Brain microvascular endothelial cell (primary cell): ENCODE data around the gene C3orf52.
"Not testable (repeated sequence)": the region's sequence is repeated elsewhere in the genome, so short reads cannot be mapped to it uniquely, and the experiment has no call there.

ENCODE experiments used
- DNase-seq: peaks from one replicate; pipeline ENCODE4 v3.0.0-alpha.2; 2020
- H3K27ac ChIP-seq: fragments of 250-450 bp; sonication (Bioruptor Pico); 2 replicates; pipeline ENCODE4 v1.5.1; 2020; ENCODE audit warnings: mild to moderate bottlenecking, moderate library complexity
- H3K27me3 ChIP-seq: fragments of 250-450 bp; sonication (Bioruptor Pico); replicated peaks from 2 replicates; pipeline ENCODE4 v1.5.1; 2020; ENCODE audit warnings: mild to moderate bottlenecking
- H3K36me3 ChIP-seq: fragments of 250-450 bp; sonication (Bioruptor Pico); replicated peaks from 2 replicates; pipeline ENCODE4 v1.5.1; 2020; ENCODE audit warnings: mild to moderate bottlenecking
- H3K4me3 ChIP-seq: 2 replicates; pipeline ENCODE4 v1.5.1; 2011; ENCODE audit warnings: low read depth, mild to moderate bottlenecking, control low read depth, low read length, moderate library complexity
- CTCF ChIP-seq: IDR thresholded peaks from 2 replicates; pipeline ENCODE4 v1.5.1; 2011; ENCODE audit warnings: low read depth, mild to moderate bottlenecking, moderate library complexity, low read length, control low read depth, inconsistent platforms; ENCODE audit errors: missing control alignments
- in situ Hi-C: cut with HindIII; loops from 2 replicates; pipeline ENCODE4 v1.10.0; 2017; ENCODE audit warnings: low sequenced_read_pairs, low pct_ligation_motif_present

C3orf52 gene, protein sequence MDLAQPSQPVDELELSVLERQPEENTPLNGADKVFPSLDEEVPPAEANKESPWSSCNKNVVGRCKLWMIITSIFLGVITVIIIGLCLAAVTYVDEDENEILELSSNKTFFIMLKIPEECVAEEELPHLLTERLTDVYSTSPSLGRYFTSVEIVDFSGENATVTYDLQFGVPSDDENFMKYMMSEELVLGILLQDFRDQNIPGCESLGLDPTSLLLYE

DNA sequence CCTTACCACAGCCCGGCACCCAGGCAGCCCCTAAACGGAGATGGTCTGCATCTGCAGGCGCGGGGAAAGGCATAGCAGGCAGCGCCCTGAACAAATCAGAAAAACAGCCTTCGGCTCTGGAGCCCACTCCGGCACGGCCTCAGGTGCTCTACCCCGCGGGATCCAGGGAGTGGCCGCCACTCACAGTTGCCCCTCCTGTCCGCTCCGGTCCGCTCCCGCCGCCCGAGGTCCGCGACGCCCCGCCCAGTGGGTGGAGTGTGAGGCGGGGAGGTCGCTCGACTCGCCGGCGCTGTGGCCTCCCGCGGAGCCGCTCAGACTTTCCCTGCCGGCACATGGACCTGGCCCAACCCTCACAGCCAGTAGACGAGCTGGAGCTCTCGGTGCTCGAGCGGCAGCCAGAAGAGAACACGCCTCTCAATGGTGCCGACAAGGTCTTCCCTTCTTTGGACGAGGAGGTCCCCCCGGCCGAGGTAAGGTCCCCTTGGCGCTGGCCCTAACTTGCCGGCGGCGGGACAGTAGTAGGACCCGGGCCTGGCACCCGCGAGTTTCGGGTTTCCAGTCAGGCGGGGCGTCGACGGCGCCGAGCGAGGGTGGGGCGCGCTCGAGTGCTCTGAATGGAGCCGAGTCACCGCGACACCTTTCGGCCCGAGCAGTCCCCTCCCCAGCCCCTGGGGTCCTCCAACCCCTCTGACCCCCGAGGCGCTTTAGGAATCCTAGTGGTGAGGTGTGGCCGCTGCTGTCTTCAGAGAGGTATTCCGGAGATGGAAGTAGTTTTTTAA, at the start of gene C3orf52:
TSS of gene C3orf52 (plus strand) at position 314 of the 779 bp plus-strand sequence. CDS start at position 333, 19 bp downstream.
- peak; percentile 23 for TF ChIP-seq CTCF
- Histone ChIP-seq H3K36me3 (no peaks in the 10 kb centered on the region), H3K27ac (peak within 1 kb of the TSS; percentile 76), H3K27me3 (no peaks in the 10 kb centered on the region), H3K4me3 (peak within 1 kb of the TSS; percentile 74)
- in situ Hi-C loops, result no loop called here
- DNase-seq, result peak; percentile 83

- H3K36me3 ChIP-seq, H3K27ac ChIP-seq, DNase-seq, H3K27me3 ChIP-seq, H3K4me3 ChIP-seq, in situ Hi-C loops: not testable (repeated sequence)
These were observed 49.0 kb upstream of the C3orf52 start for GRCh38 chr3:112037194-112037593.

DNA sequence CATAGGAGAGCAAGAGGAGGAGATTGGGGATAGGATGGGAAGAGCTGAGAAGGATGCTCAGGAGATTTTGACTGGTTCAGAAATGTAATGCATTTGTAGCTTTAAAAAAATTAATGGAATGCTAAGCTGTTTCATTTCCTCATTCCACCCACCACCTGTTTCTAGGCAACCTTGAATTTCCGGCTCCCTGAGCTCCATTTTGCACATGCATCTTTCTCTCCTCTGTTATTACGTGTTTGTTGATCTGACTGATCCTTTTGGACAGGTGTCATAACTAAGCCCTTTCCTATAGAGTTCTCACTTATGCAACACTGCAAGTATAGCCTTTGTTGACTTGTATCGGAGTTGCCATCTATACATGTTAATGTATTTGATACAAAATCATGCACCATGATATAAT, 47.3 kb upstream of the C3orf52 start:
- in situ Hi-C loops, result no loop called here
- H3K36me3 ChIP-seq, result no peaks in the 10 kb centered on the region
- DNase-seq, result no peak
- no peak overlapping the region for H3K27ac ChIP-seq
- H3K27me3 ChIP-seq, result no peaks in the 10 kb centered on the region
- TF ChIP-seq CTCF, result no peak
- no peak overlapping the region for H3K4me3 ChIP-seq

GRCh38 chr3:112041321-112041720, 44.9 kb upstream of the C3orf52 start:
- Histone ChIP-seq H3K27me3 (no peaks in the 10 kb centered on the region), H3K4me3 (no peak overlapping the region), H3K27ac (no peak overlapping the region), H3K36me3 (no peaks in the 10 kb centered on the region)
- in situ Hi-C loops, result no loop called here
- TF ChIP-seq CTCF, result no peak
- DNase-seq, result no peak

- H3K27me3 ChIP-seq, result no peaks in the 10 kb centered on the region
- no peaks in the 10 kb centered on the region for H3K36me3 ChIP-seq
- H3K27ac ChIP-seq, result no peak overlapping the region
- in situ Hi-C loops, result no loop called here
- TF ChIP-seq CTCF, result no peak
- H3K4me3 ChIP-seq, result no peak overlapping the region
- DNase-seq, result no peak
These were observed 43.3 kb upstream of the C3orf52 start for GRCh38 chr3:112042842-112043280.

GRCh38 chr3:112043621-112044201, 42.5 kb upstream of the C3orf52 start:
- in situ Hi-C loops, result no loop called here
- peak; percentile 65 for DNase-seq
- no peaks in the 10 kb centered on the region for H3K36me3 ChIP-seq
- no peaks in the 10 kb centered on the region for H3K27me3 ChIP-seq
- TF ChIP-seq CTCF, result peak; percentile 93
- no peak overlapping the region for H3K4me3 ChIP-seq
- no peak overlapping the region for H3K27ac ChIP-seq
